HCT116 (cell line): ENCODE data around the gene CBR4. TPM values are rescaled to one million over a fixed set of nuclear protein-coding genes. Genes with fewer than 3 reads are reported as not detected.

Source experiments
- ATAC-seq: fragments of 200-7000 bp; cut with Tn5 transposase; 2 replicates; pipeline ENCODE4 v1.9.1; 2020; ENCODE audit warnings: mild to moderate bottlenecking, moderate library complexity
- BruUV-seq: library from RNA; stranded (reverse); fragments of 400-500 nt; replicated peaks from 2 replicates; lab custom pipeline; 2021; lab: Mats Ljungman, UMichigan
- CTCF ChIA-PET: fragments of 300-600 bp; sonication (Branson Sonifier 250); formaldehyde crosslinking; loops from one replicate; lab custom pipeline; 2021; ENCODE audit warnings: antibody characterized with exemption; lab: Charles Lee
- POLR2A ChIA-PET: fragments of 300-600, 350-600 bp; sonication (Branson Sonifier 250); formaldehyde crosslinking; loops from one replicate; lab custom pipeline; 2021; ENCODE audit warnings: antibody characterized with exemption; lab: Charles Lee
- RAD21 ChIA-PET, 2 experiments: fragments of 300-600 bp; sonication (Branson Sonifier 250); formaldehyde crosslinking; loops; one replicate each; lab custom pipeline; 2023; ENCODE audit warnings: low total read pairs in 2 of 2; ENCODE audit not compliant: uncharacterized antibody in 2 of 2, unreplicated experiment in 2 of 2, low non-redundant PET in 1 of 2; lab: Charles Lee
- DNase-seq: peaks from one replicate; pipeline ENCODE4 v3.0.0-alpha.2; 2010; ENCODE audit warnings: low read depth, low spot score
- H2AFZ ChIP-seq: fragments of 200-600 bp; shearing (Covaris generic), sonication (generic); 2 replicates; pipeline ENCODE4 v1.6.1; 2017; ENCODE audit warnings: low read depth, mixed run types, mixed read lengths, antibody characterized with exemption, low read length; ENCODE audit not compliant: poor library complexity, severe bottlenecking
- H3K27ac ChIP-seq: 2 replicates; pipeline ENCODE4 v1.5.1; 2012; ENCODE audit warnings: low read depth, low read length
- H3K27me3 ChIP-seq: fragments of 200-600 bp; sonication (generic); 2 replicates; pipeline ENCODE4 v1.6.1; 2016; ENCODE audit warnings: mixed run types, low read length, mixed read lengths; ENCODE audit not compliant: insufficient read depth
- H3K36me3 ChIP-seq, 2 experiments: fragments of 200-500 bp in 1 of 2; fragments of 200-600 bp in 1 of 2; sonication (Bioruptor generic) in 1 of 2; sonication (generic) in 1 of 2; 2 replicates each; pipeline versions ENCODE4 v1.5.1 to v1.6.1; 2014 to 2016; ENCODE audit warnings: low read length in 2 of 2, inconsistent platforms in 1 of 2, mixed read lengths in 1 of 2, mixed run types in 1 of 2; ENCODE audit not compliant: insufficient read depth in 2 of 2, control insufficient read depth in 1 of 2
- H3K4me1 ChIP-seq, 2 experiments: fragments of 200-600 bp in 1 of 2; sonication (generic) in 1 of 2; 2 replicates each; pipeline versions ENCODE4 v1.5.1 to v1.6.1; 2012 to 2017; ENCODE audit warnings: low read length in 2 of 2, inconsistent platforms in 1 of 2, mild to moderate bottlenecking in 1 of 2, mixed read lengths in 1 of 2, mixed run types in 1 of 2, moderate library complexity in 1 of 2; ENCODE audit not compliant: insufficient read depth in 2 of 2, control insufficient read depth in 1 of 2
- H3K4me2 ChIP-seq: fragments of 200-600 bp; sonication (generic); 2 replicates; pipeline ENCODE4 v1.6.1; 2017; ENCODE audit warnings: mixed run types, low read length, mixed read lengths
- H3K4me3 ChIP-seq, 2 experiments: fragments of 200-600 bp in 1 of 2; sonication (generic) in 1 of 2; replicated peaks in 1 of 2; 2 replicates each; pipeline ENCODE4 v1.5.1; 2011 to 2016; ENCODE audit warnings: low read length in 2 of 2, control low read depth in 1 of 2, low read depth in 1 of 2, mild to moderate bottlenecking in 1 of 2, mixed read lengths in 1 of 2, mixed run types in 1 of 2
- H3K79me2 ChIP-seq: fragments of 200-600 bp; sonication (generic); 2 replicates; pipeline ENCODE4 v1.6.1; 2017; ENCODE audit warnings: mild to moderate bottlenecking, mixed run types, low read length, moderate library complexity, mixed read lengths; ENCODE audit not compliant: insufficient read depth
- H3K9ac ChIP-seq: fragments of 200-600 bp; sonication (generic); 2 replicates; pipeline ENCODE4 v1.6.1; 2016; ENCODE audit warnings: low read length, mixed read lengths
- H3K9me2 ChIP-seq: fragments of 200-600 bp; sonication (generic), shearing (Covaris generic); 2 replicates; pipeline ENCODE4 v1.6.1; 2017; ENCODE audit warnings: mixed run types, mild to moderate bottlenecking, moderate library complexity; ENCODE audit not compliant: insufficient read depth
- H3K9me3 ChIP-seq, 2 experiments: fragments of 200-500 bp in 1 of 2; fragments of 200-600 bp in 1 of 2; sonication (Bioruptor generic) in 1 of 2; sonication (generic) in 1 of 2; 2 replicates each; pipeline ENCODE4 v1.6.1; 2014 to 2017; ENCODE audit warnings: low read length in 2 of 2, mixed read lengths in 2 of 2, inconsistent platforms in 1 of 2, low read depth in 1 of 2, mild to moderate bottlenecking in 1 of 2, mixed run types in 1 of 2, moderate library complexity in 1 of 2; ENCODE audit not compliant: control insufficient read depth in 1 of 2, insufficient read depth in 1 of 2
- H4K20me1 ChIP-seq: fragments of 200-600 bp; sonication (generic), shearing (Covaris generic); 2 replicates; pipeline ENCODE4 v1.6.1; 2017; ENCODE audit warnings: mixed run types, mild to moderate bottlenecking, moderate library complexity; ENCODE audit not compliant: insufficient read depth
- CBX3 ChIP-seq: IDR thresholded peaks from 2 replicates; pipeline ENCODE4 v1.6.1; 2012; ENCODE audit warnings: low read depth
- CEBPB ChIP-seq: IDR thresholded peaks from 2 replicates; pipeline ENCODE4 v1.6.1; 2012; ENCODE audit warnings: low read depth
- ELF1 ChIP-seq: IDR thresholded peaks from 2 replicates; pipeline ENCODE4 v1.6.1; 2012; ENCODE audit warnings: low read depth, borderline replicate concordance
- FOSL1 ChIP-seq: IDR thresholded peaks from 2 replicates; pipeline ENCODE4 v1.6.1; 2012; ENCODE audit warnings: low read depth
- JUND ChIP-seq: IDR thresholded peaks from 2 replicates; pipeline ENCODE4 v1.6.1; 2012
- SP1 ChIP-seq: IDR thresholded peaks from 2 replicates; pipeline ENCODE4 v1.6.1; 2012; ENCODE audit warnings: low read depth
- TCF7L2 ChIP-seq: IDR thresholded peaks from 2 replicates; pipeline ENCODE4 v1.7.0; 2011; ENCODE audit warnings: borderline replicate concordance, inconsistent platforms; ENCODE audit not compliant: insufficient read depth, insufficient read length; ENCODE audit errors: extremely low read depth
- YY1 ChIP-seq: IDR thresholded peaks from 2 replicates; pipeline ENCODE4 v1.6.1; 2011; ENCODE audit warnings: low read length, low read depth, moderate library complexity, mild to moderate bottlenecking; ENCODE audit not compliant: insufficient replicate concordance; ENCODE audit errors: extremely low read depth
- intact Hi-C: fragments of 100-400 bp; cut with micrococcal nuclease; formaldehyde crosslinking; loops from 2 replicates; pipeline ENCODE4 v1.10.0; 2022
- total RNA-seq: library from RNA; stranded (reverse); gene quantifications from one replicate; pipeline ENCODE4 v1.2.1, GENCODE V29; 2021; ENCODE audit not compliant: unreplicated experiment
- TF ChIP-seq, protein P1 (sequence below): IDR thresholded peaks from 2 replicates; pipeline ENCODE4 v1.6.1; 2012; ENCODE audit warnings: low read depth
- TF ChIP-seq, protein P2 (sequence below), 3 experiments: fragments of 200-600 bp in 1 of 3; sonication (generic) in 1 of 3; IDR thresholded peaks in 2 of 3; conservative IDR thresholded peaks in 1 of 3; 2 replicates each; pipeline ENCODE4 v1.5.1; 2012 to 2017; ENCODE audit warnings: low read depth in 2 of 3, low read length in 2 of 3, antibody characterized with exemption in 1 of 3, borderline replicate concordance in 1 of 3, control low read depth in 1 of 3, mild to moderate bottlenecking in 1 of 3, mixed read lengths in 1 of 3, mixed run types in 1 of 3, moderate library complexity in 1 of 3; ENCODE audit not compliant: insufficient read depth in 1 of 3
- TF ChIP-seq, protein P3 (sequence below): IDR thresholded peaks from 2 replicates; pipeline ENCODE4 v1.6.1; 2012
- TF ChIP-seq, protein P4 (sequence below): IDR thresholded peaks from 2 replicates; pipeline ENCODE4 v1.6.1; 2012

Gene CBR4
- total RNA-seq, 1 experiment from 2014 or later, result 32.3 TPM

DNA sequence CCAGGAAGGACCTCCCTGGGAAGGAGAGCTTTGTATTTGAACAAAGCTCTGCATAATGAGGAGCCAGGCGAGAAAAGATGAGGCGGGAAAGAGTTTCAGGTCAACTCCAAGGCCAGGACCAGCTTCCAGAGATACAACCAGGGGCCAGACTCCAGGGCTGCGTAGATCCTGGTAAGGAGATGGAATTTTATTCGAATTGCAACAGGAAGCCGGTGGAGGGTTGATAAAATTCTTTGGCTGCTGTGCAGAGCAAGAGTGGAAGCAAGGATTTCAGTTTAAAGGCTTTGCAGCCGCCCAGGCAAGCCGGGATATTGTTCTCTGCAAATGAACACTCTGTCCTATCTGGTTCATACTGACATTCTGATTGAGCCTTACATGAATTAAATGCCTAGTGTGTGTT is 40.2 kb upstream of the CBR4 start (continued):
- TF ChIP-seq, protein P1, sequence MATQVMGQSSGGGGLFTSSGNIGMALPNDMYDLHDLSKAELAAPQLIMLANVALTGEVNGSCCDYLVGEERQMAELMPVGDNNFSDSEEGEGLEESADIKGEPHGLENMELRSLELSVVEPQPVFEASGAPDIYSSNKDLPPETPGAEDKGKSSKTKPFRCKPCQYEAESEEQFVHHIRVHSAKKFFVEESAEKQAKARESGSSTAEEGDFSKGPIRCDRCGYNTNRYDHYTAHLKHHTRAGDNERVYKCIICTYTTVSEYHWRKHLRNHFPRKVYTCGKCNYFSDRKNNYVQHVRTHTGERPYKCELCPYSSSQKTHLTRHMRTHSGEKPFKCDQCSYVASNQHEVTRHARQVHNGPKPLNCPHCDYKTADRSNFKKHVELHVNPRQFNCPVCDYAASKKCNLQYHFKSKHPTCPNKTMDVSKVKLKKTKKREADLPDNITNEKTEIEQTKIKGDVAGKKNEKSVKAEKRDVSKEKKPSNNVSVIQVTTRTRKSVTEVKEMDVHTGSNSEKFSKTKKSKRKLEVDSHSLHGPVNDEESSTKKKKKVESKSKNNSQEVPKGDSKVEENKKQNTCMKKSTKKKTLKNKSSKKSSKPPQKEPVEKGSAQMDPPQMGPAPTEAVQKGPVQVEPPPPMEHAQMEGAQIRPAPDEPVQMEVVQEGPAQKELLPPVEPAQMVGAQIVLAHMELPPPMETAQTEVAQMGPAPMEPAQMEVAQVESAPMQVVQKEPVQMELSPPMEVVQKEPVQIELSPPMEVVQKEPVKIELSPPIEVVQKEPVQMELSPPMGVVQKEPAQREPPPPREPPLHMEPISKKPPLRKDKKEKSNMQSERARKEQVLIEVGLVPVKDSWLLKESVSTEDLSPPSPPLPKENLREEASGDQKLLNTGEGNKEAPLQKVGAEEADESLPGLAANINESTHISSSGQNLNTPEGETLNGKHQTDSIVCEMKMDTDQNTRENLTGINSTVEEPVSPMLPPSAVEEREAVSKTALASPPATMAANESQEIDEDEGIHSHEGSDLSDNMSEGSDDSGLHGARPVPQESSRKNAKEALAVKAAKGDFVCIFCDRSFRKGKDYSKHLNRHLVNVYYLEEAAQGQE, result no peak
- TF ChIP-seq JUND, result no peak
- no peak for TF ChIP-seq YY1
- TF ChIP-seq CEBPB, result no peak
- TF ChIP-seq, protein P2, sequence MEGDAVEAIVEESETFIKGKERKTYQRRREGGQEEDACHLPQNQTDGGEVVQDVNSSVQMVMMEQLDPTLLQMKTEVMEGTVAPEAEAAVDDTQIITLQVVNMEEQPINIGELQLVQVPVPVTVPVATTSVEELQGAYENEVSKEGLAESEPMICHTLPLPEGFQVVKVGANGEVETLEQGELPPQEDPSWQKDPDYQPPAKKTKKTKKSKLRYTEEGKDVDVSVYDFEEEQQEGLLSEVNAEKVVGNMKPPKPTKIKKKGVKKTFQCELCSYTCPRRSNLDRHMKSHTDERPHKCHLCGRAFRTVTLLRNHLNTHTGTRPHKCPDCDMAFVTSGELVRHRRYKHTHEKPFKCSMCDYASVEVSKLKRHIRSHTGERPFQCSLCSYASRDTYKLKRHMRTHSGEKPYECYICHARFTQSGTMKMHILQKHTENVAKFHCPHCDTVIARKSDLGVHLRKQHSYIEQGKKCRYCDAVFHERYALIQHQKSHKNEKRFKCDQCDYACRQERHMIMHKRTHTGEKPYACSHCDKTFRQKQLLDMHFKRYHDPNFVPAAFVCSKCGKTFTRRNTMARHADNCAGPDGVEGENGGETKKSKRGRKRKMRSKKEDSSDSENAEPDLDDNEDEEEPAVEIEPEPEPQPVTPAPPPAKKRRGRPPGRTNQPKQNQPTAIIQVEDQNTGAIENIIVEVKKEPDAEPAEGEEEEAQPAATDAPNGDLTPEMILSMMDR (IDR thresholded peaks at IDR 0.05 in 2 of 3, conservative IDR thresholded peaks at IDR 0.05 in 1 of 3; ENCODE audit: borderline replicate concordance in 1 of 3, insufficient read depth in 1 of 3, low read depth in 2 of 3, low read length in 2 of 3), result no peak
- TF ChIP-seq FOSL1, result no peak
- TF ChIP-seq SP1, result no peak
- TF ChIP-seq, all 23 proteins: peak for 0

DNA sequence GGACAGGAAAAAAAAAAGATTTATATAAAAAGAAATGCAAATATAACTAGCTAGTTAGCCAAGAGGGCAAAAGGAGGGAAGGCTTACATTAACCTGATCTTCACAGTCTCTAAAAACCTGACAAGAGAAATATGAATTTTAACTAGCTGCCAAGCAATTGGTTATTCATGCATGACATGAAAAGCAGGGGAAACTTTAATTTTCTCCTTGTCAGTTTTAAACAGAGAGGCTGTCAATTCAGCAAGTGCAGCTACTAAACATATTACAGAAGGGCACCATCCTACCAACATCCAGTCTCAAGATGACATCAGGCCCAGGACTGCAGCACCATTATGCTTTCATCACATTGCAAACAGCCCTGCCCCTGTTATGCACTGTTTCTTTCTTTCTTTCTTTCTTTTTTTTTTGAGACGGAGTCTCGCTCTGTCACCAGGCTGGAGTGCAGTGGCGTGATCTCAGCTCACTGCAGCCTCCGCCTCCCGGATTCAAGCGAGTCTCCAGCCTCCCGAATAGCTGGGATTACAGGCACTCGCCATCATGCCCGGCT is 38.9 kb upstream of the CBR4 start:
- POLR2A ChIA-PET, result no interaction called here
- no peaks in the 10 kb centered on the region for H3K27me3 ChIP-seq
- no peak overlapping the region for H3K27ac ChIP-seq
- no peak overlapping the region for H2AFZ ChIP-seq
- H3K79me2 ChIP-seq, result no peaks in the 10 kb centered on the region
- no peaks in the 10 kb centered on the region for H3K36me3 ChIP-seq
- H3K4me3 ChIP-seq, result no peak overlapping the region
- ATAC-seq (no peak), DNase-seq (no peak)
- intact Hi-C loops, result no loop called here
- no peaks in the 10 kb centered on the region for H3K4me1 ChIP-seq
- CTCF ChIA-PET, result no interaction called here
- RAD21 ChIA-PET, result no interaction called here
- no peaks in the 10 kb centered on the region for H4K20me1 ChIP-seq
- TF ChIP-seq, protein P3, sequence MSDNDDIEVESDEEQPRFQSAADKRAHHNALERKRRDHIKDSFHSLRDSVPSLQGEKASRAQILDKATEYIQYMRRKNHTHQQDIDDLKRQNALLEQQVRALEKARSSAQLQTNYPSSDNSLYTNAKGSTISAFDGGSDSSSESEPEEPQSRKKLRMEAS, result no peak
- no peak for TF ChIP-seq SP1
- TF ChIP-seq ELF1, result no peak
- TF ChIP-seq JUND, result no peak
- TF ChIP-seq TCF7L2, result no peak
- TF ChIP-seq, protein P4, sequence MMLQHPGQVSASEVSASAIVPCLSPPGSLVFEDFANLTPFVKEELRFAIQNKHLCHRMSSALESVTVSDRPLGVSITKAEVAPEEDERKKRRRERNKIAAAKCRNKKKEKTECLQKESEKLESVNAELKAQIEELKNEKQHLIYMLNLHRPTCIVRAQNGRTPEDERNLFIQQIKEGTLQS, result no peak
- TF ChIP-seq CBX3, result no peak
- H3K9ac ChIP-seq, result no peak overlapping the region
- no peak overlapping the region for H3K4me2 ChIP-seq
- no peaks in the 10 kb centered on the region for H3K9me3 ChIP-seq
- H3K9me2 ChIP-seq, result no peaks in the 10 kb centered on the region
- no TSS peak for BruUV-seq
